Transverse colon (tissue), 4 donors: ENCODE measurements around the gene CRTC2. TPM values are rescaled to one million over a fixed set of nuclear protein-coding genes. Genes with fewer than 3 reads are reported as not detected.

Experiments
- DNase-seq: peaks from one replicate; pipeline ENCODE4 v3.0.0-alpha.2; 2019
- H3K27ac ChIP-seq, 4 donors: fragments of 200-600 bp; sonication (generic); 2 replicates each; pipeline ENCODE4 v1.5.1; 2016 to 2018; ENCODE audit warnings: inconsistent platforms in 4 of 4
- H3K27me3 ChIP-seq: fragments of 200-600 bp; sonication (generic); 2 replicates; pipeline ENCODE4 v1.5.1; 2017; ENCODE audit warnings: inconsistent platforms
- H3K36me3 ChIP-seq, 4 donors: fragments of 200-600 bp; sonication (generic); 2 replicates each; pipeline ENCODE4 v1.5.1; 2017 to 2019; ENCODE audit warnings: inconsistent platforms in 4 of 4
- H3K4me1 ChIP-seq, 4 donors: fragments of 200-600 bp; sonication (generic); 2 replicates each; pipeline ENCODE4 v1.5.1; 2017 to 2020; ENCODE audit warnings: inconsistent platforms in 4 of 4
- H3K4me3 ChIP-seq, 4 donors: fragments of 200-600 bp; sonication (generic); 1 replicate in 1 of 4; 2 replicates in 3 of 4; pipeline versions ENCODE4 v1.5.1 to v1.6.1; 2017 to 2019; ENCODE audit warnings: inconsistent platforms in 4 of 4
- H3K9me3 ChIP-seq, 2 donors: fragments of 200-600 bp; sonication (generic); 2 replicates each; pipeline ENCODE4 v1.5.1; 2017 to 2019; ENCODE audit warnings: inconsistent platforms in 2 of 2
- EP300 ChIP-seq: sonication (generic); formaldehyde crosslinking; IDR thresholded peaks from one replicate; pipeline ENCODE4 v1.6.1; 2017; ENCODE audit warnings: antibody characterized with exemption, low read depth
- POLR2A ChIP-seq: fragments of 450-650 bp; IDR thresholded peaks from one replicate; pipeline ENCODE4 v1.6.1; 2016; ENCODE audit warnings: antibody characterized with exemption, mild to moderate bottlenecking, moderate library complexity
- POLR2AphosphoS5 ChIP-seq, 3 donors: sonication (generic); formaldehyde crosslinking; IDR thresholded peaks; one replicate each; pipeline ENCODE4 v1.6.1; 2016; ENCODE audit warnings: antibody characterized with exemption in 3 of 3
- WGBS, 2 donors: methylation state at CpG; one replicate each; pipeline ENCODE4 v1.1.5; 2018; ENCODE audit warnings: low coverage in 1 of 2; 5-methylcytosine and 5-hydroxymethylcytosine counted together
- in situ Hi-C, 4 donors: fragments of 200-750 bp; cut with MboI; loops; one replicate each; pipeline versions ENCODE4 v1.15.0 to v1.15.1; 2017; ENCODE audit warnings: low sequenced_read_pairs in 3 of 4, low pct_ligation_motif_present in 1 of 4, low pct_unique_long_range_greater_than_20kb in 1 of 4
- intact Hi-C: fragments of 100-400 bp; cut with DNase I; formaldehyde crosslinking; loops from one replicate; pipeline ENCODE4 v1.15.1; 2023; ENCODE audit warnings: low total_unique reads
- total RNA-seq, 4 donors: library from RNA; depleted of rRNA; stranded (reverse); fragments of >200 nt; gene quantifications; one replicate each; pipeline ENCODE4 v1.1.0, GENCODE V29; 2016
- TF ChIP-seq, protein P1 (sequence below), 5 experiments: fragments of 200-600 bp in 3 of 5; fragments of 450-650 bp in 2 of 5; sonication (generic) in 3 of 5; IDR thresholded peaks; 1 replicate in 2 of 5; 2 replicates in 3 of 5; pipeline ENCODE4 v1.5.1; 2016 to 2017; ENCODE audit warnings: antibody characterized with exemption in 5 of 5, inconsistent platforms in 3 of 5, mild to moderate bottlenecking in 2 of 5, moderate library complexity in 1 of 5

The CRTC2 gene
- total RNA-seq, 4 donors from 2014 or later: 13.3 to 32.5 (median 21.4) TPM

GRCh38 chr1:153976819-153977249, 18.4 kb upstream of the CRTC2 start:
- no peaks in the 10 kb centered on the region for H3K27me3 ChIP-seq
- peaks cover 8 to 22% (median 18%) of the 10 kb centered on the region in 4 donors for H3K4me1 ChIP-seq
- intact Hi-C loops (no loop called here), in situ Hi-C loops (loop anchor here (25.0 kb wide), 4 partner anchors 290 to 465 kb away; partner anchors contain the start of genes ILF2 (in 1 of the 4), NPR1 (in 1 of the 4), S100A3 (in 1 of the 4) and S100A4 (in 1 of the 4))
- peak overlapping the region; percentile 80 to 99 (median 96) for H3K4me3 ChIP-seq
- H3K27ac ChIP-seq: peak overlapping the region; percentile 94 to 99 (median 96)
- H3K36me3 ChIP-seq: peaks cover 0 to 20% (median 9%) of the 10 kb centered on the region in 4 donors
- TF ChIP-seq POLR2A: no peak
- TF ChIP-seq POLR2AphosphoS5 (IDR thresholded peaks at IDR 0.05): no peak
- TF ChIP-seq EP300: no peak
- TF ChIP-seq, protein P1, sequence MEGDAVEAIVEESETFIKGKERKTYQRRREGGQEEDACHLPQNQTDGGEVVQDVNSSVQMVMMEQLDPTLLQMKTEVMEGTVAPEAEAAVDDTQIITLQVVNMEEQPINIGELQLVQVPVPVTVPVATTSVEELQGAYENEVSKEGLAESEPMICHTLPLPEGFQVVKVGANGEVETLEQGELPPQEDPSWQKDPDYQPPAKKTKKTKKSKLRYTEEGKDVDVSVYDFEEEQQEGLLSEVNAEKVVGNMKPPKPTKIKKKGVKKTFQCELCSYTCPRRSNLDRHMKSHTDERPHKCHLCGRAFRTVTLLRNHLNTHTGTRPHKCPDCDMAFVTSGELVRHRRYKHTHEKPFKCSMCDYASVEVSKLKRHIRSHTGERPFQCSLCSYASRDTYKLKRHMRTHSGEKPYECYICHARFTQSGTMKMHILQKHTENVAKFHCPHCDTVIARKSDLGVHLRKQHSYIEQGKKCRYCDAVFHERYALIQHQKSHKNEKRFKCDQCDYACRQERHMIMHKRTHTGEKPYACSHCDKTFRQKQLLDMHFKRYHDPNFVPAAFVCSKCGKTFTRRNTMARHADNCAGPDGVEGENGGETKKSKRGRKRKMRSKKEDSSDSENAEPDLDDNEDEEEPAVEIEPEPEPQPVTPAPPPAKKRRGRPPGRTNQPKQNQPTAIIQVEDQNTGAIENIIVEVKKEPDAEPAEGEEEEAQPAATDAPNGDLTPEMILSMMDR (IDR thresholded peaks at IDR 0.05): no peak
- no peak for DNase-seq
- WGBS, 2 donors: 0% methylated on average over 15 of the region's 16 CpGs; no CpG with 5 or more reads in 1 of the 2 donors
- H3K9me3 ChIP-seq: no peaks in the 10 kb centered on the region

- Histone ChIP-seq H3K36me3 (peaks cover 0 to 20% (median 9%) of the 10 kb centered on the region in 4 donors), H3K4me3 (no peak overlapping the region), H3K27ac (no peak overlapping the region), H3K27me3 (no peaks in the 10 kb centered on the region), H3K9me3 (no peaks in the 10 kb centered on the region), H3K4me1 (peaks cover 8 to 24% (median 17%) of the 10 kb centered on the region in 4 donors)
- in situ Hi-C loops (loop anchor here in 1 of 4 donors (25.0 kb wide), 1 partner anchor 311 kb away; the partner anchor contains the start of genes ILF2 and SNAPIN), intact Hi-C loops (no loop called here)
- no peak for DNase-seq
- no peak for TF ChIP-seq EP300
- no peak for TF ChIP-seq POLR2AphosphoS5 (IDR thresholded peaks at IDR 0.05)
- TF ChIP-seq POLR2A: no peak
- TF ChIP-seq, protein P1 (IDR thresholded peaks at IDR 0.05): no peak
- WGBS, 2 donors: 87 to 92% methylated on average over 3 to 7 of the region's 7 CpGs
Observed at GRCh38 chr1:153973525-153973924, 15.1 kb upstream of the CRTC2 start.

GRCh38 chr1:153973071-153973470, 14.7 kb upstream of the CRTC2 start:
- 94% methylated on average over 3 of the region's 3 CpGs; no CpG with 5 or more reads in 1 of the 2 donors for WGBS, 2 donors
- Histone ChIP-seq H3K4me3 (no peak overlapping the region), H3K27ac (no peak overlapping the region), H3K36me3 (peaks cover 0 to 20% (median 9%) of the 10 kb centered on the region in 4 donors), H3K4me1 (peaks cover 8 to 24% (median 15%) of the 10 kb centered on the region in 4 donors), H3K27me3 (no peaks in the 10 kb centered on the region), H3K9me3 (no peaks in the 10 kb centered on the region)
- in situ Hi-C loops (loop anchor here in 1 of 4 donors (25.0 kb wide), 1 partner anchor 311 kb away; the partner anchor contains the start of genes ILF2 and SNAPIN), intact Hi-C loops (no loop called here)
- no peak for DNase-seq
- TF ChIP-seq EP300 (no peak), POLR2AphosphoS5 (IDR thresholded peaks at IDR 0.05) (no peak), POLR2A (no peak)
- TF ChIP-seq, protein P1 (IDR thresholded peaks at IDR 0.05): no peak

GRCh38 chr1:153970346-153970745, 11.9 kb upstream of the CRTC2 start:
- in situ Hi-C loops (loop anchor here in 1 of 4 donors (25.0 kb wide), 1 partner anchor 308 kb away; the partner anchor contains the start of genes ILF2 and SNAPIN), intact Hi-C loops (no loop called here)
- H3K27ac ChIP-seq: no peak overlapping the region
- no peaks in the 10 kb centered on the region for H3K27me3 ChIP-seq
- H3K4me3 ChIP-seq: no peak overlapping the region
- no peak for DNase-seq
- 83 to 89% methylated on average over 2 of the region's 2 CpGs for WGBS, 2 donors
- peaks cover 9 to 26% (median 17%) of the 10 kb centered on the region in 4 donors for H3K4me1 ChIP-seq
- no peak for TF ChIP-seq POLR2AphosphoS5 (IDR thresholded peaks at IDR 0.05)
- H3K9me3 ChIP-seq: no peaks in the 10 kb centered on the region
- H3K36me3 ChIP-seq: peaks cover 0 to 14% (median 6%) of the 10 kb centered on the region in 4 donors
